Superior temporal gyrus (tissue), 1 donor: ENCODE results near the gene GALNT6.

Source experiments
- DNase-seq: peaks from one replicate; pipeline ENCODE4 v3.0.0-alpha.2; 2016; ENCODE audit errors: extremely low spot score

The GALNT6 gene

GRCh38 chr12:51406290-51406689 lies 15.1 kb upstream of the GALNT6 start:
- DNase-seq = no peak

- DNase-seq = no peak
These were observed 14.6 kb upstream of the GALNT6 start for GRCh38 chr12:51405801-51406207.

GRCh38 chr12:51404627-51405026 lies 13.4 kb upstream of the GALNT6 start:
- DNase-seq = no peak

- DNase-seq = no peak
These were observed 12.5 kb upstream of the GALNT6 start for GRCh38 chr12:51403681-51404136.

GRCh38 chr12:51403159-51403558 lies 12.0 kb upstream of the GALNT6 start:
- no peak for DNase-seq

GRCh38 chr12:51401900-51402299 lies 10.7 kb upstream of the GALNT6 start:
- no peak for DNase-seq

GRCh38 chr12:51401486-51401885 lies 10.3 kb upstream of the GALNT6 start:
- no peak for DNase-seq

- no peak for DNase-seq
These were observed 9.8 kb upstream of the GALNT6 start for GRCh38 chr12:51401020-51401419.

- no peak for DNase-seq
These were observed 8.7 kb upstream of the GALNT6 start for GRCh38 chr12:51399891-51400290.

GRCh38 chr12:51397670-51398069 lies 6.5 kb upstream of the GALNT6 start:
- DNase-seq = no peak

- DNase-seq = no peak
These were observed 4.4 kb upstream of the GALNT6 start for GRCh38 chr12:51395283-51396230.

GRCh38 chr12:51393676-51394545 lies 2.7 kb upstream of the GALNT6 start:
- DNase-seq = no peak

- no peak for DNase-seq
These were observed 1.5 kb upstream of the GALNT6 start for GRCh38 chr12:51392556-51393237.

- no peak for DNase-seq
These were observed 319 bp downstream of the GALNT6 start for GRCh38 chr12:51390891-51391282.

- DNase-seq = no peak
These were observed 749 bp downstream of the GALNT6 start for GRCh38 chr12:51390457-51390856.

GRCh38 chr12:51389302-51389999 lies 1.8 kb downstream of the GALNT6 start:
- no peak for DNase-seq

- DNase-seq = peak; percentile 76
These were observed 2.4 kb downstream of the GALNT6 start for GRCh38 chr12:51388846-51389245.

- DNase-seq = peak; percentile 56
These were observed 3.0 kb downstream of the GALNT6 start for GRCh38 chr12:51388069-51388799.

GRCh38 chr12:51386351-51386750 lies 4.9 kb downstream of the GALNT6 start:
- DNase-seq = no peak

GRCh38 chr12:51383269-51383905 lies 7.8 kb downstream of the GALNT6 start:
- no peak for DNase-seq
